Testis (tissue), 2 donors: ENCODE results near the gene TCF4.

Experiments used
- POLR2A ChIP-seq: fragments of 450-650 bp; IDR thresholded peaks from one replicate; pipeline ENCODE4 v1.6.1; 2017; ENCODE audit warnings: antibody characterized with exemption, mild to moderate bottlenecking, moderate library complexity
- TF ChIP-seq, protein P1 (sequence below), 3 experiments: fragments of 450-650 bp in 2 of 3; fragments of 200-600 bp in 1 of 3; sonication (generic) in 1 of 3; IDR thresholded peaks; one replicate each; pipeline ENCODE4 v1.5.1; 2016 to 2019; ENCODE audit warnings: antibody characterized with exemption in 3 of 3, mild to moderate bottlenecking in 2 of 3, moderate library complexity in 1 of 3

DNA sequence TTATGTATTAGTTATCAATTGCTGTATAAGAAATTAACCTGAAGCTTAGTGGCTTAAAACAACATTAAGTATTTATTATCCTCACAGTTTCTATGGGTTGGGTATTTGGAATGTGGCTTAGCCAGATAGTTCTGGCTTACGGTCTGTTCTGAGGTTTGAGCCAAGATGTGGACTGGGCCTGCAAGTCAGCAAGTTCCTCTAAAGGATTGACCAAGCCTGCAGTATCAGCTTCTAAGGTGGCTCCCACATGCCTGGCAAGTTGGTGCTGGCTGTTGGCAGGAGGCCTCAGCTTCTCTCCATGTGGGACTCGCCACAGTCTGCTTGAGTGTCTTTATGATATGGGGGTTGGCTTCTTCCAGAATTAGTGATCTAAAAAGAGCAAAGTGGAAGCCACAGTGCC is 45.0 kb upstream of the TCF4 start:
- TF ChIP-seq, protein P1, sequence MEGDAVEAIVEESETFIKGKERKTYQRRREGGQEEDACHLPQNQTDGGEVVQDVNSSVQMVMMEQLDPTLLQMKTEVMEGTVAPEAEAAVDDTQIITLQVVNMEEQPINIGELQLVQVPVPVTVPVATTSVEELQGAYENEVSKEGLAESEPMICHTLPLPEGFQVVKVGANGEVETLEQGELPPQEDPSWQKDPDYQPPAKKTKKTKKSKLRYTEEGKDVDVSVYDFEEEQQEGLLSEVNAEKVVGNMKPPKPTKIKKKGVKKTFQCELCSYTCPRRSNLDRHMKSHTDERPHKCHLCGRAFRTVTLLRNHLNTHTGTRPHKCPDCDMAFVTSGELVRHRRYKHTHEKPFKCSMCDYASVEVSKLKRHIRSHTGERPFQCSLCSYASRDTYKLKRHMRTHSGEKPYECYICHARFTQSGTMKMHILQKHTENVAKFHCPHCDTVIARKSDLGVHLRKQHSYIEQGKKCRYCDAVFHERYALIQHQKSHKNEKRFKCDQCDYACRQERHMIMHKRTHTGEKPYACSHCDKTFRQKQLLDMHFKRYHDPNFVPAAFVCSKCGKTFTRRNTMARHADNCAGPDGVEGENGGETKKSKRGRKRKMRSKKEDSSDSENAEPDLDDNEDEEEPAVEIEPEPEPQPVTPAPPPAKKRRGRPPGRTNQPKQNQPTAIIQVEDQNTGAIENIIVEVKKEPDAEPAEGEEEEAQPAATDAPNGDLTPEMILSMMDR (IDR thresholded peaks at IDR 0.05) = no peak
- TF ChIP-seq POLR2A = no peak
